ENCODE measurements around the gene NMNAT3. TPM values are rescaled to one million over a fixed set of nuclear protein-coding genes. Genes with fewer than 3 reads are reported as not detected.

NMNAT3 gene
- total RNA-seq (2022; extraction: Qiagen RNA extraction; ENCODE audit: low read depth): 1.5 to 2.4 TPM (median 1.6 TPM) in 5 replicates

GRCh38 chr3:139677388-139678155, at the start of gene NMNAT3:
NMNAT3 (minus strand) TSS chr3:139677972; CDS start chr3:139627724, 50,248 bp downstream.

Other genes starting within 250 kb of the NMNAT3 start
- gene RBP2, start 201.5 kb downstream of the NMNAT3 start, total RNA-seq (2022; extraction: Qiagen RNA extraction; ENCODE audit: low read depth): not detected in 5 replicates
- gene RBP1, start 138.2 kb downstream of the NMNAT3 start, total RNA-seq (2022; extraction: Qiagen RNA extraction; ENCODE audit: low read depth): 5.6 to 7.0 TPM (median 6.8 TPM) in 5 replicates

Measured in A549 treated with RU486 at 1 μM for 4 hours (cell line).